K562 (cell line): Measurements from ENCODE around the gene GNL3. TPM values are rescaled to one million over a fixed set of nuclear protein-coding genes. Genes with fewer than 3 reads are reported as not detected.

Experiments
- ATF3 ChIP-seq, 2 experiments: fragments of 450-650 bp in 1 of 2; sonication (generic) in 1 of 2; formaldehyde crosslinking in 1 of 2; IDR thresholded peaks in 1 of 2; conservative IDR thresholded peaks in 1 of 2; 2 replicates each; pipeline versions ENCODE4 v1.6.1 to v1.8.1; 2016 to 2023; ENCODE audit warnings: mild to moderate bottlenecking in 2 of 2, moderate library complexity in 2 of 2, inconsistent platforms in 1 of 2, missing genetic modification reagents in 1 of 2
- ATF6 ChIP-seq: sonication (generic); formaldehyde crosslinking; IDR thresholded peaks from 2 replicates; pipeline ENCODE4 v1.4.0; 2020; ENCODE audit warnings: mild to moderate bottlenecking, missing genetic modification reagents
- CBX2 ChIP-seq: fragments of 200-600 bp; sonication (generic); IDR thresholded peaks from one replicate; pipeline ENCODE4 v1.6.1; 2012; ENCODE audit warnings: mild to moderate bottlenecking, low read length, inconsistent platforms; ENCODE audit not compliant: insufficient read depth, poor library complexity, severe bottlenecking
- DEAF1 ChIP-seq: fragments of 450-650 bp; formaldehyde crosslinking; IDR thresholded peaks from 2 replicates; pipeline ENCODE4 v1.4.0; 2020; ENCODE audit warnings: mild to moderate bottlenecking, moderate library complexity
- EWSR1 ChIP-seq: fragments of 450-650 bp; IDR thresholded peaks from 2 replicates; pipeline ENCODE4 v1.6.1; 2018; ENCODE audit warnings: borderline replicate concordance, mild to moderate bottlenecking, low read depth, moderate library complexity; ENCODE audit not compliant: partially characterized antibody
- HDAC1 ChIP-seq, 2 experiments: fragments of 450-650 bp; IDR thresholded peaks; 2 replicates each; pipeline ENCODE4 v1.6.1; 2016 to 2017; ENCODE audit warnings: inconsistent platforms in 1 of 2, mild to moderate bottlenecking in 1 of 2, moderate library complexity in 1 of 2
- HMGN3 ChIP-seq: IDR thresholded peaks from 2 replicates; pipeline ENCODE4 v1.6.1; 2011; ENCODE audit warnings: borderline replicate concordance, low read depth, mild to moderate bottlenecking, mixed read lengths, low read length; ENCODE audit not compliant: insufficient read length; ENCODE audit errors: extremely low read depth
- JUN ChIP-seq, 2 experiments: sonication (generic) in 1 of 2; formaldehyde crosslinking in 1 of 2; IDR thresholded peaks; 2 replicates each; pipeline versions ENCODE4 v1.6.1 to v1.8.0; 2012 to 2022; ENCODE audit warnings: borderline replicate concordance in 2 of 2, mild to moderate bottlenecking in 2 of 2, improper control_type of control experiment in 1 of 2, low read depth in 1 of 2, low read length in 1 of 2, missing genetic modification reagents in 1 of 2
- L3MBTL2 ChIP-seq: fragments of 450-650 bp; IDR thresholded peaks from 2 replicates; pipeline ENCODE4 v1.6.1; 2016; ENCODE audit warnings: mild to moderate bottlenecking, moderate library complexity
- PKNOX1 ChIP-seq: fragments of 450-650 bp; IDR thresholded peaks from 2 replicates; pipeline ENCODE4 v1.6.1; 2016
- POLR2A ChIP-seq: fragments of 450-650 bp; conservative IDR thresholded peaks from 2 replicates; pipeline ENCODE4 v1.6.1; 2016
- PTRF ChIP-seq: fragments of 450-650 bp; IDR thresholded peaks from 2 replicates; pipeline ENCODE4 v1.6.1; 2016; ENCODE audit warnings: mild to moderate bottlenecking, missing genetic modification characterization, missing compliant biosample characterization
- RAD51 ChIP-seq: fragments of 450-650 bp; IDR thresholded peaks from 2 replicates; pipeline ENCODE4 v1.7.1; 2016; ENCODE audit warnings: low read depth, mild to moderate bottlenecking, borderline replicate concordance
- SIN3B ChIP-seq: fragments of 450-650 bp; IDR thresholded peaks from 2 replicates; pipeline ENCODE4 v1.6.1; 2017; ENCODE audit warnings: low read depth, mild to moderate bottlenecking, moderate library complexity
- TAF1 ChIP-seq: IDR thresholded peaks from 2 replicates; pipeline ENCODE4 v1.6.1; 2011; ENCODE audit warnings: mild to moderate bottlenecking, low read length, moderate library complexity; ENCODE audit not compliant: insufficient read depth, control insufficient read depth, severe bottlenecking; ENCODE audit errors: extremely low read depth
- TEAD2 ChIP-seq: fragments of 450-650 bp; IDR thresholded peaks from 2 replicates; pipeline ENCODE4 v1.6.1; 2016; ENCODE audit warnings: missing genetic modification characterization, control low read depth, missing compliant biosample characterization
- ZNF175 ChIP-seq: fragments of 200-800 bp; sonication (Bioruptor generic); IDR thresholded peaks from 2 replicates; pipeline ENCODE4 v1.6.1; 2016; ENCODE audit warnings: low read depth, mild to moderate bottlenecking, missing genetic modification characterization, missing compliant biosample characterization
- ZNF263 ChIP-seq: sonication (generic); formaldehyde crosslinking; IDR thresholded peaks from 2 replicates; pipeline ENCODE4 v1.8.0; 2022; ENCODE audit warnings: mild to moderate bottlenecking, missing genetic modification reagents, borderline replicate concordance
- ZNF561 ChIP-seq: fragments of 450-650 bp; formaldehyde crosslinking; conservative IDR thresholded peaks from 2 replicates; pipeline ENCODE4 v1.4.0; 2020; ENCODE audit warnings: mild to moderate bottlenecking, moderate library complexity
- polyA plus RNA-seq, 8 experiments: library from polyadenylated mRNA; depleted of rRNA in 4 of 8; stranded (reverse) in 5 of 8; unstranded in 3 of 8; fragments of >200 nt; fragmentation: Nextera tagmentation in 2 of 8; fragmentation: Illumina TruSeq in 1 of 8; extraction: Ambion mirVana in 2 of 8; extraction: Trizol in 1 of 8; gene quantifications; 2 replicates each; pipeline versions ENCODE4 v1.2.1 to v1.2.3, GENCODE V29; 2011 to 2014; ENCODE audit warnings: inconsistent platforms in 1 of 8, missing spikeins in 1 of 8
- total RNA-seq, 7 experiments: library from RNA; depleted of rRNA in 6 of 7; stranded (reverse); fragments of >200 nt in 6 of 7; fragmentation: Illumina TruSeq in 2 of 7; extraction: Trizol in 2 of 7; gene quantifications; 2 replicates each; pipeline versions ENCODE4 v1.2.1 to v1.2.3, GENCODE V29; 2011 to 2021; ENCODE audit warnings: low replicate concordance in 1 of 7

The GNL3 gene
- total and polyA plus RNA-seq, 9 of the 15 experiments (the other 6 are each of a cell fraction or from before 2014, with no cell fraction given): 132 to 313 (median 220) TPM

GRCh38 chr3:52694528-52695189 lies 8.8 kb downstream of the GNL3 start (continued):
- TF ChIP-seq DEAF1 (CRISPR knock-in tag) (no peak), PTRF (tag) (no peak), HDAC1 (IDR thresholded peaks at IDR 0.05) (no peak), TEAD2 (tag) (no peak), SIN3B (no peak), ATF3 (IDR thresholded peaks at IDR 0.05) (0 out of 2 replicates have a peak, but pooled peaks have one; percentile 27), ATF3 (CRISPR knock-in tag; conservative IDR thresholded peaks at IDR 0.05) (no peak), L3MBTL2 (no peak), HMGN3 (no peak), ZNF175 (CRISPR knock-in tag) (no peak), ZNF561 (CRISPR knock-in tag) (no peak), POLR2A (peak; percentile 30; the same call in 1 of the 2 replicates), ATF6 (CRISPR knock-in tag) (no peak), JUN (IDR thresholded peaks at IDR 0.05; ENCODE audit: borderline replicate concordance, low read depth, low read length) (0 out of 2 replicates have a peak, but pooled peaks have one; percentile 29), JUN (CRISPR knock-in tag; IDR thresholded peaks at IDR 0.05; ENCODE audit: borderline replicate concordance) (no peak), EWSR1 (no peak), CBX2 (no peak), PKNOX1 (peak; percentile 81), RAD51 (peak; percentile 24; the same call in 1 of the 2 replicates), ZNF263 (CRISPR knock-in tag) (peak; percentile 16; the same call in 1 of the 2 replicates), TAF1 (no peak)
